Muscle layer of colon (tissue), 2 donors: ENCODE data around the gene ZBTB39.
"Not testable (repeated sequence)": the region's sequence is repeated elsewhere in the genome, so short reads cannot be mapped to it uniquely, and the experiment has no call there.

Experiments
- H3K27ac ChIP-seq: one replicate; pipeline ENCODE4 v1.7.0; 2013; ENCODE audit warnings: low read depth, mild to moderate bottlenecking, low read length, moderate library complexity
- H3K27me3 ChIP-seq, 2 donors: one replicate each; pipeline ENCODE4 v1.7.0; 2013; ENCODE audit warnings: low read length in 2 of 2, mild to moderate bottlenecking in 2 of 2; ENCODE audit not compliant: insufficient read depth in 2 of 2, control insufficient read depth in 1 of 2
- H3K36me3 ChIP-seq: one replicate; pipeline ENCODE4 v1.7.0; 2013; ENCODE audit warnings: mild to moderate bottlenecking, low read length; ENCODE audit not compliant: insufficient read depth
- H3K4me1 ChIP-seq: one replicate; pipeline ENCODE4 v1.7.0; 2013; ENCODE audit warnings: mild to moderate bottlenecking, low read length; ENCODE audit not compliant: insufficient read depth
- H3K4me3 ChIP-seq, 2 donors: one replicate each; pipeline ENCODE4 v1.7.0; 2013; ENCODE audit warnings: low read length in 2 of 2, low read depth in 1 of 2, mild to moderate bottlenecking in 1 of 2, moderate library complexity in 1 of 2
- H3K9ac ChIP-seq: one replicate; pipeline ENCODE4 v1.7.0; 2013; ENCODE audit warnings: low read length
- H3K9me3 ChIP-seq: one replicate; pipeline ENCODE4 v1.7.0; 2013; ENCODE audit warnings: mild to moderate bottlenecking, low read length
- donor health status: abdominal sarcoma.
- donor health status: Adenocarcinoma of cecum.

The ZBTB39 gene, protein sequence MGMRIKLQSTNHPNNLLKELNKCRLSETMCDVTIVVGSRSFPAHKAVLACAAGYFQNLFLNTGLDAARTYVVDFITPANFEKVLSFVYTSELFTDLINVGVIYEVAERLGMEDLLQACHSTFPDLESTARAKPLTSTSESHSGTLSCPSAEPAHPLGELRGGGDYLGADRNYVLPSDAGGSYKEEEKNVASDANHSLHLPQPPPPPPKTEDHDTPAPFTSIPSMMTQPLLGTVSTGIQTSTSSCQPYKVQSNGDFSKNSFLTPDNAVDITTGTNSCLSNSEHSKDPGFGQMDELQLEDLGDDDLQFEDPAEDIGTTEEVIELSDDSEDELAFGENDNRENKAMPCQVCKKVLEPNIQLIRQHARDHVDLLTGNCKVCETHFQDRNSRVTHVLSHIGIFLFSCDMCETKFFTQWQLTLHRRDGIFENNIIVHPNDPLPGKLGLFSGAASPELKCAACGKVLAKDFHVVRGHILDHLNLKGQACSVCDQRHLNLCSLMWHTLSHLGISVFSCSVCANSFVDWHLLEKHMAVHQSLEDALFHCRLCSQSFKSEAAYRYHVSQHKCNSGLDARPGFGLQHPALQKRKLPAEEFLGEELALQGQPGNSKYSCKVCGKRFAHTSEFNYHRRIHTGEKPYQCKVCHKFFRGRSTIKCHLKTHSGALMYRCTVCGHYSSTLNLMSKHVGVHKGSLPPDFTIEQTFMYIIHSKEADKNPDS

DNA sequence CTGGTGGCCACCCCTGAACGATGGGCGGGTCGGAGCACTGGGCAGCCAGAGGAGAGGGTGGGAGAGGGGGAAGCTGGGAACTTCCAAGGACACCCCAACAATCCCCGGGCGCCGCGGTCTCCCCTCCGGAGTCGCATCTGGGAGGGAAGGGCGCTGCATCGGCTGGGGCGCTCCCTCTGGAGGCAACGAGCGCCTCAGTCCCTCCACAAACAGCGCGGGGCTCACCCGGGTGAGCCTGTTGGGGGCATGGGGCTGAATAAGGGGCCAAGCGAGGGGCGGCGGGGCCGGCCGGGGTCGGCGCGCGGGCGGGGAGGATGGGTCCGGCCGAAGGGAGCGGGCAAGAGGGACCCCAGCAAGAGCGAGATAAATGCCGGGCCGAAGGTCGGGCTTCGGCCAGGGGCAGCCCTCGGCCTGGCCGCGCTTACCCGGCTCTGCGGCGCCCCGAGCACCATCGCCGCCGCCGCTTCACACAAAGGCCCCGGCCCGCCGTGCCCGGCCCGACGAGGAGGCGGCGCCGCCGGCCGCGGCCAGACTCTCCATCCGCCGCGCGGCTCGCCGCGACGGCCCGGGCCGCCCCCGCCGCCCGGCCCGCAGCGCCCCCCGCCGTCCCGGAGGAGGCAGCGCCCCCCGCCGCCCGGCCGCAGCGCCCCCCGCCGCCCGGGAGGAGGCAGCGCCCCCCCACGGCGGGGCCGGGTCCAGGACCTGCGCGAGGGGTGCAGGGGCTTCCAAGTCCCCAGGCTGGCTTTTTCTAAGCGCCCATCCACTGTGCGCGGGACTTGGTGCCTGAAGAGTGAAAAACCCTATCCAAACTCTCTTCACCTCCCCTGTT, at the start of gene ZBTB39:
TSS of gene ZBTB39 (minus strand) at position 567 of the 829 bp plus-strand sequence. CDS start 1,629 bp downstream, outside the sequence.
- peak within 1 kb of the TSS; percentile 63 for H3K9ac ChIP-seq
- peaks cover 30% of the 10 kb centered on the region for H3K36me3 ChIP-seq
- peaks cover 42% of the 10 kb centered on the region for H3K4me1 ChIP-seq
- peak within 1 kb of the TSS; percentile 80 to 82 for H3K4me3 ChIP-seq
- peak within 1 kb of the TSS; percentile 91 for H3K27ac ChIP-seq
- no peaks in the 10 kb centered on the region for H3K27me3 ChIP-seq
- no peaks in the 10 kb centered on the region for H3K9me3 ChIP-seq

DNA sequence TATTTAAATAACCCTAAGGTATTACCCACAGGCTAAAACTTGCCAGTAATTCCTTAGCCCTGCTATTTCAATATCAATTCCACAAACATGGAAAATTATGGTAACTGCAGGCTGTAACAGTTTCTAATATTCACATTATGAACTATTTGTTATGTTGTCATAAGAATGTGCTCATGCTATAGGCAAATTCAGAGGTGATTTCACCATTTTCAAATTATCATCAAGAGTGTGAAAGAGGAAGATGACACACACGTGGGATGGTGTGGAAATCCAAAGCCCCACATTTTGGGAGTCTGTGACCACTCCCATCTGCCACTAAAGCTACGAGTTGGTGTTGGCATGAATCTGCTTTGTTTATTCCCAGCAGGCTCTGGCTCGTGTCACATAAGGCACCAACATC, 49.5 kb upstream of the ZBTB39 start:
- H3K9ac ChIP-seq: no peak overlapping the region
- H3K27ac ChIP-seq: peak overlapping the region; percentile 22
- peaks cover 19% of the 10 kb centered on the region for H3K4me1 ChIP-seq
- peaks cover 23% of the 10 kb centered on the region for H3K36me3 ChIP-seq
- no peaks in the 10 kb centered on the region for H3K27me3 ChIP-seq
- no peaks in the 10 kb centered on the region for H3K9me3 ChIP-seq
- no peak overlapping the region for H3K4me3 ChIP-seq

- H3K4me3 ChIP-seq, H3K27me3 ChIP-seq, H3K27ac ChIP-seq, H3K9me3 ChIP-seq, H3K36me3 ChIP-seq, H3K9ac ChIP-seq: not testable (repeated sequence)
- peaks cover 24% of the 10 kb centered on the region for H3K4me1 ChIP-seq
These were observed 47.6 kb upstream of the ZBTB39 start for GRCh38 chr12:57053901-57054300.

GRCh38 chr12:57053146-57053545, 46.8 kb upstream of the ZBTB39 start:
- not testable (repeated sequence) for H3K9me3 ChIP-seq, H3K36me3 ChIP-seq, H3K4me3 ChIP-seq, H3K27ac ChIP-seq, H3K27me3 ChIP-seq, H3K9ac ChIP-seq
- H3K4me1 ChIP-seq: peaks cover 24% of the 10 kb centered on the region

- Histone ChIP-seq H3K4me1 (peaks cover 10% of the 10 kb centered on the region), H3K27me3 (no peaks in the 10 kb centered on the region), H3K27ac (no peak overlapping the region), H3K9ac (no peak overlapping the region), H3K4me3 (no peak overlapping the region), H3K9me3 (no peaks in the 10 kb centered on the region), H3K36me3 (no peaks in the 10 kb centered on the region)
These were observed 44.7 kb upstream of the ZBTB39 start for GRCh38 chr12:57051011-57051410.

DNA sequence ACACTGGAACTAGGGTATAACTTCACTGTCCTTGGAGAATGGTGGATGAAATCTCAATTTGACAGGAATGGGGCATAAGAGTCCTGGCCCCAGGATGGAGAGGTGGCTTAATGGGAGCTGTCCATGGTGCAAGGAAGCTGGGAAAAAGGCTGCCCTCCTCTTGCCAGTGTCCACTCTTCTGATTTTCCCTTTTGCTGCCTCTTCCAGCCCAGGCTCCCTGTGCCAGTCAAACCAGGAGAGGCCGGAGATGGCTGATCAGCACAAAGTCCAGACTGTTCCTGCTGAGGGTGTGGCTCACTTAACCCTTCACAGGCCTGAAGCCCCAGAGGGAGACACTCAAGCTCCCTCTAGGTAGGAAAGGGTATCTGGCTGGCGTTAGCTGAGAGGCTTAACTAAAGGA, 43.5 kb upstream of the ZBTB39 start, which contains the start of gene MYO1A:
TSS of gene MYO1A (minus strand) at position 240 of the 400 bp plus-strand sequence. CDS start 1,806 bp downstream, outside the sequence.
- Histone ChIP-seq H3K9ac (no peak within 1 kb of the TSS), H3K27ac (no peak within 1 kb of the TSS)

GRCh38 chr12:57049119-57049446, 42.7 kb upstream of the ZBTB39 start:
- Histone ChIP-seq H3K27me3 (no peaks in the 10 kb centered on the region), H3K36me3 (no peaks in the 10 kb centered on the region), H3K4me1 (peaks cover 5% of the 10 kb centered on the region), H3K9me3 (no peaks in the 10 kb centered on the region), H3K4me3 (no peak overlapping the region), H3K27ac (no peak overlapping the region), H3K9ac (no peak overlapping the region)

More for the DNA sequence above, 43.5 kb upstream of the ZBTB39 start, which contains the start of gene MYO1A:
- Histone ChIP-seq H3K4me3 (no peak within 1 kb of the TSS), H3K36me3 (no peaks in the 10 kb centered on the region), H3K4me1 (peaks cover 5% of the 10 kb centered on the region), H3K9me3 (no peaks in the 10 kb centered on the region), H3K27me3 (no peaks in the 10 kb centered on the region)

DNA sequence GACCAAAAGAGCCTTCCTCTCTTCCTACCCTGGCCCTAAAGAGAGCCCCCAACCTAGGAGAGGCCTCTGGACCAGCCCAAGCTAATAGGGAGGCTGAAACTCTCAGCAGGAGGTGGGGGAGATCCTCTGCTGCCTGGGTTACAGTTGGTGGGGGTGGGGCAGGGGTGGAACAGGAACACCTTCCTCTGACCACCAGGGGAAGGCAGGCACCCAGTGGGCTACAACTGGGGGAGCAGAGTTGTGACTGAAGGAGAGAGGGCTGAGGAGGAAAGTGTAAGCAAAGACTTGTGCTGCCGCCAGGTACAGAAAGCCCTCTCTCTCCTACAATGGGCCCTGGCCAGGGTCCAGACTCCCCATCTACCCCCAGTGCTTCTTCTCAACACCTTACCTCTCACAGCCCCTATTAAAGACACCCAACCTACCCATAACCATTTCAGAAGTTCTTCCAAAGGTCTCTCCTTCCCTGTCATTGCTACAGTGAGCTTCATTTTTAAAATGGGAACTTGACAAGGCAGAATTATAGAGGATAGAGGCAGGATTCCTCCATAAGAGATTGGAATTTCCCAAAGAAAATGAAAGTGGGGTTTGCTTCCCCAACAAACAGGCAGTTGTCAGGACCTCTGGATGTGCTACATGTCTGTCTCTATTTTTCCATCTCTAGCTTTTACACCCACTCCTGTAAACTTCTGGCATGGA, 42.2 kb upstream of the ZBTB39 start:
- Histone ChIP-seq H3K4me3 (no peak overlapping the region), H3K27me3 (no peaks in the 10 kb centered on the region), H3K9me3 (no peaks in the 10 kb centered on the region), H3K9ac (no peak overlapping the region), H3K4me1 (peaks cover 5% of the 10 kb centered on the region), H3K27ac (no peak overlapping the region), H3K36me3 (no peaks in the 10 kb centered on the region)

DNA sequence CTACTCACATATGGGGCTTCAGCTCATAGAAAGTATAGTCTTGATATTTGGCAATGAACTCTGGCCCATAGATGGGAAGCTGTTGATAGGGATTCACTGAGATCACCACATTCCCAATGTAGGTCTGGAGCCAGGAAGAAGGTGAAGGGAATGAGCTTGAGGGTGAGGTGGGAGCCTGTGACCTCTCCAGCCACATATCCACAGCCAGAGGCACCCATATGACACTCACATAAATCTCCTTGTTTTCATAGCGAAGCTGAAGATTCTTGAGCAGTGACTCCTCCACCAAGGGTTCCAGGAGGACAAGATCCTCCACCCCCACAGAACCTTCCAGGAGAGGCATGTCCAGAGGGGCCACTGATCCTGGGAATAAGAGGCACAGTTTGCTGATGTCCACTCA, 41.6 kb upstream of the ZBTB39 start:
- Histone ChIP-seq H3K36me3 (no peaks in the 10 kb centered on the region), H3K9ac (no peak overlapping the region), H3K27me3 (no peaks in the 10 kb centered on the region), H3K9me3 (no peaks in the 10 kb centered on the region), H3K4me3 (no peak overlapping the region), H3K27ac (no peak overlapping the region), H3K4me1 (peaks cover 5% of the 10 kb centered on the region)

DNA sequence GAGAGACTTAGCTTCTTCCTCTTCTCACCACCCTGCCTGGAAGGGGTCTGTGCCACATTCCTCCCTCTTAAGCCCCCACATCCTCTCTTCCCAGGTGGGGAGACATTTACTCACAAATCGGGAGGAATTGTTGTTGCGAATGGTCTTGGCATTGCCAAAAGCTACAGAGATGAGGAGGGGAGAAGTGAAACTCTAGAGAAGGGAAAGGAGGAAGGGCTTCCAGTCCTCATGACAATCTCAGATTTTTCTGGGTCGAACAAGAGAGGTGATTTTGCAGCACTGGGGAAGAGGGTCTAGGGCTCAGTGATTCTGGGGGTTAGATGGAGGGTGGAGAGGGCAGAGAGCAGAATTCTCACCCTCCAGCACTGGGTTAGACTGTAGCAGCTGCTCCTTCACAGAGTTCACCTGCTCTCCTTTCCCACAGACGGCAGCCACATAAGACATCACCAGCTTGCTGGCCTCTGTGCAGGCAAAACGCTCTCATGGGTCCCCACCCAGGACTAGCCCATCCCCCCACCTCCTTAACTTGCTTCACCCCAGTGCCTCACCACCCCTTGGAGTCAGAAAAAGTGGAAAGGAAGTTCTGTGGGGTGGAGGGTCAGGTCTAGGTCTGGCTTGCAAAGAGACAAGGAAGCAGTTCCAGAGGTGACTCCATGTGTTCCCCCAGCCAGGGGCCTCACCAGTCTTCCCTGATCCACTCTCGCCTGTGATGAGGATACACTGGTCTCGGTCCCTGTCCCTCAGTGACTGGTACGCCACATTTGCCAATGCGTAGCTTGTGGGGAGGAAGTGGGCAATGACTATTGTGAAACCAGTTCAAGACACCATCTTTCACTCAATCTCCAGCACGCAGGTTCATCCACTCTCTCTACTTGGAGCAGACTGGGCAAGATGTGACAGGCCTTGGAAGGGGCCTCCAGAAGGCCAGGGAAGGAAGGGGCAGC, 40.9 kb upstream of the ZBTB39 start:
- no peaks in the 10 kb centered on the region for H3K9me3 ChIP-seq
- peaks cover 5% of the 10 kb centered on the region for H3K4me1 ChIP-seq
- H3K27ac ChIP-seq: no peak overlapping the region
- no peak overlapping the region for H3K9ac ChIP-seq
- no peaks in the 10 kb centered on the region for H3K27me3 ChIP-seq
- no peaks in the 10 kb centered on the region for H3K36me3 ChIP-seq
- no peak overlapping the region for H3K4me3 ChIP-seq
